WTC11 (cell line): ENCODE data around the gene EIF5A. TPM values are rescaled to one million over a fixed set of nuclear protein-coding genes. Genes with fewer than 3 reads are reported as not detected.

Experiments used
- ATAC-seq: fragments of 200-7000 bp; cut with Tn5 transposase; 2 replicates; pipeline ENCODE4 v1.10.0; 2021; ENCODE audit warnings: mild to moderate bottlenecking, moderate library complexity
- CTCF ChIA-PET: fragments of 300-600 bp; sonication (Branson Sonifier 250); formaldehyde crosslinking; loops from one replicate; lab custom pipeline; 2021; ENCODE audit warnings: antibody characterized with exemption; lab: Charles Lee
- POLR2A ChIA-PET: fragments of 350-600 bp; sonication (Branson Sonifier 250); formaldehyde crosslinking; loops from one replicate; lab custom pipeline; 2021; ENCODE audit warnings: antibody characterized with exemption; lab: Charles Lee
- DNase-seq: peaks from one replicate; pipeline ENCODE4 v3.0.0; 2021; ENCODE audit warnings: low spot score
- H3K27ac Mint-ChIP-seq: 2 replicates; pipeline ENCODE4 v1.8.0; 2021; ENCODE audit warnings: mixed read lengths
- H3K27me3 Mint-ChIP-seq: 2 replicates; pipeline ENCODE4 v1.8.0; 2021; ENCODE audit warnings: low read depth, mild to moderate bottlenecking, moderate library complexity, mixed read lengths
- H3K36me3 Mint-ChIP-seq: 2 replicates; pipeline ENCODE4 v1.8.0; 2021; ENCODE audit warnings: mixed read lengths
- H3K4me1 Mint-ChIP-seq: 2 replicates; pipeline ENCODE4 v1.8.0; 2022; ENCODE audit warnings: mixed read lengths
- H3K4me3 Mint-ChIP-seq: 2 replicates; pipeline ENCODE4 v1.8.0; 2021; ENCODE audit warnings: mild to moderate bottlenecking, moderate library complexity, mixed read lengths
- H3K9me3 Mint-ChIP-seq: 2 replicates; pipeline ENCODE4 v1.8.0; 2021; ENCODE audit warnings: mixed read lengths
- ATF6 ChIP-seq: sonication (generic); formaldehyde crosslinking; IDR thresholded peaks from 2 replicates; pipeline ENCODE4 v1.8.1; 2023; ENCODE audit warnings: mild to moderate bottlenecking, missing genetic modification reagents
- CBFB ChIP-seq: sonication (generic); formaldehyde crosslinking; IDR thresholded peaks from 2 replicates; pipeline ENCODE4 v1.8.1; 2022; ENCODE audit warnings: mild to moderate bottlenecking, low read depth, missing genetic modification reagents
- E2F1 ChIP-seq: sonication (generic); formaldehyde crosslinking; IDR thresholded peaks from 2 replicates; pipeline ENCODE4 v1.8.0; 2022; ENCODE audit warnings: mild to moderate bottlenecking, missing genetic modification reagents
- E2F5 ChIP-seq: sonication (generic); formaldehyde crosslinking; IDR thresholded peaks from 2 replicates; pipeline ENCODE4 v1.8.1; 2022; ENCODE audit warnings: mild to moderate bottlenecking, moderate library complexity, missing genetic modification reagents
- EMX1 ChIP-seq: fragments of 250-450 bp; sonication (Bioruptor Pico); IDR thresholded peaks from 2 replicates; pipeline ENCODE4 v1.8.0; 2021; ENCODE audit warnings: mild to moderate bottlenecking
- ESRRA ChIP-seq: sonication (generic); formaldehyde crosslinking; IDR thresholded peaks from 2 replicates; pipeline ENCODE4 v1.8.1; 2022; ENCODE audit warnings: mild to moderate bottlenecking, missing genetic modification reagents, borderline replicate concordance
- KAT7 ChIP-seq: sonication (generic); formaldehyde crosslinking; IDR thresholded peaks from 2 replicates; pipeline ENCODE4 v1.8.1; 2023; ENCODE audit warnings: missing genetic modification reagents, mild to moderate bottlenecking, borderline replicate concordance
- MYBL2 ChIP-seq: sonication (generic); formaldehyde crosslinking; IDR thresholded peaks from 2 replicates; pipeline ENCODE4 v1.8.1; 2023; ENCODE audit warnings: mild to moderate bottlenecking, moderate library complexity, missing genetic modification reagents
- NFE2L1 ChIP-seq: sonication (generic); formaldehyde crosslinking; IDR thresholded peaks from 2 replicates; pipeline ENCODE4 v1.8.1; 2023; ENCODE audit warnings: missing genetic modification reagents
- STAT6 ChIP-seq: sonication (generic); formaldehyde crosslinking; conservative IDR thresholded peaks from 2 replicates; pipeline ENCODE4 v1.8.1; 2023; ENCODE audit warnings: mild to moderate bottlenecking, low read depth, missing genetic modification reagents, moderate library complexity
- TEAD4 ChIP-seq: sonication (generic); formaldehyde crosslinking; IDR thresholded peaks from 2 replicates; pipeline ENCODE4 v1.8.0; 2022; ENCODE audit warnings: mild to moderate bottlenecking, missing genetic modification reagents
- USF1 ChIP-seq: sonication (generic); formaldehyde crosslinking; IDR thresholded peaks from 2 replicates; pipeline ENCODE4 v1.8.0; 2022; ENCODE audit warnings: mild to moderate bottlenecking, missing genetic modification reagents
- ZNF138 ChIP-seq: sonication (generic); formaldehyde crosslinking; conservative IDR thresholded peaks from 2 replicates; pipeline ENCODE4 v1.8.1; 2022; ENCODE audit warnings: mild to moderate bottlenecking, moderate library complexity, missing genetic modification reagents
- ZNF219 ChIP-seq: sonication (generic); formaldehyde crosslinking; IDR thresholded peaks from 2 replicates; pipeline ENCODE4 v1.8.0; 2023; ENCODE audit warnings: missing genetic modification reagents, mild to moderate bottlenecking, borderline replicate concordance
- ZNF396 ChIP-seq: fragments of 250-450 bp; sonication (Bioruptor Pico); IDR thresholded peaks from 2 replicates; pipeline ENCODE4 v1.8.0; 2021; ENCODE audit warnings: mild to moderate bottlenecking, moderate library complexity, borderline replicate concordance
- ZNF416 ChIP-seq: fragments of 250-450 bp; sonication (Bioruptor Pico); IDR thresholded peaks from 2 replicates; pipeline ENCODE4 v1.9.0; 2021; ENCODE audit warnings: mild to moderate bottlenecking, inconsistent platforms
- ZNF425 ChIP-seq: fragments of 250-450 bp; sonication (Bioruptor Pico); conservative IDR thresholded peaks from 2 replicates; pipeline ENCODE4 v1.9.0; 2021; ENCODE audit warnings: mild to moderate bottlenecking
- total RNA-seq: library from RNA; stranded (reverse); gene quantifications from 3 replicates; pipeline ENCODE4 v1.2.3, GENCODE V29; 2021

EIF5A gene
- total RNA-seq, 1 experiment from 2014 or later: 1,021 TPM

GRCh38 chr17:7284911-7285310 is 22.5 kb upstream of the EIF5A start:
- no peaks in the 10 kb centered on the region for H3K9me3 Mint-ChIP-seq
- TF ChIP-seq CBFB (CRISPR knock-in tag) (no peak), E2F5 (CRISPR knock-in tag) (no peak), MYBL2 (no peak), E2F1 (no peak), ZNF219 (no peak), ZNF425 (CRISPR knock-in tag) (no peak), EMX1 (CRISPR knock-in tag) (no peak), ZNF138 (CRISPR knock-in tag) (no peak), TEAD4 (CRISPR knock-in tag) (no peak), STAT6 (CRISPR knock-in tag) (no peak), ATF6 (CRISPR knock-in tag) (no peak)
- H3K4me3 Mint-ChIP-seq: no peak overlapping the region
- no peaks in the 10 kb centered on the region; the same call in 1 of the 2 replicates for H3K36me3 Mint-ChIP-seq
- ChIA-PET POLR2A (interaction anchor here (0.9 kb wide), 1 partner anchor 12 kb away, joined by 3 read pairs; no protein-coding TSS in a partner anchor), CTCF (interaction anchor here (0.8 to 7.0 kb wide), 3 partner anchors 12 to 96 kb away, joined by 3 to 119 read pairs (median 4); partner anchors contain the start of genes NEURL4 and TNK1)
- H3K4me1 Mint-ChIP-seq: peaks cover 21% of the 10 kb centered on the region
- ATAC-seq (no peak), DNase-seq (no peak)
- H3K27ac Mint-ChIP-seq: no peak overlapping the region
- peaks cover 21% of the 10 kb centered on the region for H3K27me3 Mint-ChIP-seq

GRCh38 chr17:7285679-7286078 is 21.7 kb upstream of the EIF5A start:
- TF ChIP-seq KAT7: no peak
- no peak for TF ChIP-seq ZNF416
- TF ChIP-seq ATF6 (CRISPR knock-in tag): no peak
- TF ChIP-seq USF1 (CRISPR knock-in tag): no peak
- TF ChIP-seq E2F5 (CRISPR knock-in tag): no peak
- no peak for TF ChIP-seq STAT6 (CRISPR knock-in tag)
- no peak for TF ChIP-seq EMX1 (CRISPR knock-in tag)
- TF ChIP-seq ZNF396 (CRISPR knock-in tag): no peak
- TF ChIP-seq NFE2L1 (CRISPR knock-in tag): no peak
- no peak for TF ChIP-seq ESRRA
- Mint-ChIP-seq H3K27ac (no peak overlapping the region), H3K4me1 (peaks cover 17% of the 10 kb centered on the region), H3K27me3 (peaks cover 24% of the 10 kb centered on the region), H3K9me3 (no peaks in the 10 kb centered on the region), H3K4me3 (no peak overlapping the region), H3K36me3 (no peaks in the 10 kb centered on the region; the same call in 1 of the 2 replicates)
- ChIA-PET CTCF (interaction anchor here (0.5 to 7.0 kb wide), 3 partner anchors 11 to 69 kb away, joined by 3 to 119 read pairs (median 4); partner anchors contain the start of gene NEURL4), POLR2A (interaction anchor here (0.7 to 1.5 kb wide), 2 partner anchors 14 to 23 kb away, joined by 3 to 4 read pairs; partner anchors contain the start of gene CLDN7)
- no peak for ATAC-seq
- no peak for DNase-seq
